HL-60/S4 treated with phorbol 12-myristate 13-acetate at 8.2 ng/mL for 4 days and 3 days (cell line): ENCODE data around the gene KCNQ5.

Source experiments
- in situ Hi-C: fragments of 300-500 bp; cut with MboI; formaldehyde crosslinking; loops from 2 replicates; pipeline ENCODE4 v1.15.0; 2022; ENCODE audit warnings: low sequenced_read_pairs

KCNQ5 gene

DNA sequence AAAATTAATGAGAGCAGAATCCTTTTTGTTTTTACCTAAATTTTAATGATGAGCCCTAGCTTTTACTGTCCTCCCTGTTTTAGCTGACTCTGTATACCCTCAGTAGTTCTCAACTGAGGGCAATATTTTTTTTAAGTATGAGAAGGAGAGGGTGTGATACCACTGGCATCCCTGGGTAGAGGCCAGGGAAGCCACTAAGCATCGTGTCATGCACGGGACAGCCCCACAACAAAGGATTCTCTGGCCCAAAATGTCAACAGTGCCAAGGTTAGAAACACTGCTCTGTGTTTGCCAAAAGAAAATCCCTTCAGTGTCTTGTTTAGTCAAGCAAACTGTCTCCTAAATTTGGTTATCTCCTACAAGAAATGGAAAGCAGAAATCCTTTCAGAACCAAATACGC, 210.4 kb downstream of the KCNQ5 start:
- in situ Hi-C loops: no loop called here

DNA sequence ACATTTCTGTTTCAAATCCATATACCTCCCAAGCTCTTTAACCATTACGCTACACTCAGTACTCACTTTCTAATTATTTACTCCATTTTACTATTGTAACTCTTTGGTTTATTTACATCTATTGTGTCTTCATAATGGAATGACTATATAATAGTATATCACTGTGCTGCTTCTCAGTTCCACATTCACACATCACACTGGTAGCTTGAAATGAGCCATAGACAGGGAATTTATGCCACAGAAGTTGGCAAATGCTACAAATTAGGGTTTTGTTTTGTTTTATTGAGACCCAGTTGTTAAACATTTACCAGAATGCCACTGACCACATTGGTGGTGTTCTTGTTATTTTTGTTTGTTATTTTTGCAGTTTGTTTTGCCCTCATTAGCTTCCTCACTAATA, 213.9 kb downstream of the KCNQ5 start:
- in situ Hi-C loops: no loop called here

DNA sequence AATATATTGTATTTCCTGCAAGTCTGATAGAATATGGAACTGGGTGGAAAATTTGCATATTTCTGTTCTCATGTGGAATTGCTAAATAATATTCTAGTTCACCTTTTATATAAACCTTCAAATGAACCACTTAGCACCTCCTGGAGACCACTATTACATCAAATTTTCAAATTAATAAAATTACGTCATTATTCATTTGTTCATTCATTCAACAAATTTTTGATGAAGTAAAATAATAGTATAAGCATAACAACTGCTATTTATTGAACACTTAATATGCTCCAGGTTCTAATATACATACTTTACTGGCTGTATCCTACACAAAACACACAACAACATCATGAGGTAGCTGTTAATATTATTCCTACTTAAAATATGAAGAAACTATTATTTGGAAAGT, 215.1 kb downstream of the KCNQ5 start:
- in situ Hi-C loops: no loop called here

DNA sequence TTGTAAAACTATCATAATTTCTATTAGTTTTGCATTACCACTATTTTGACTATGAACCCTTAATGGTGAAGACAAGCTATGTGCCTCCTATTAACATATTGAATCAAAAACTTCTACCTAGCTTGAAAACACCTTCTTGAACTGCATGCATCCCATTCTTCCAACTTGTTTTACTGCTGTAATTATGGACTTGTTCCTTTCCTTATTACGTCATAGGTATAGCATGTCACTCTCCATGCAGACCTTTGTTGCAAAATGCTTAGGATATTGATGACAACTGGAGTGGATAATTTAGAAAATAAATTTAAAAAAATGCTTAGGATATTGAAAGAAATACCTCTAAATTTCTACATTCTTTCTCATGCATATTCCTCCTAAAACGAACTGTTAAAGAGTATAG, 219.3 kb downstream of the KCNQ5 start:
- in situ Hi-C loops: no loop called here

DNA sequence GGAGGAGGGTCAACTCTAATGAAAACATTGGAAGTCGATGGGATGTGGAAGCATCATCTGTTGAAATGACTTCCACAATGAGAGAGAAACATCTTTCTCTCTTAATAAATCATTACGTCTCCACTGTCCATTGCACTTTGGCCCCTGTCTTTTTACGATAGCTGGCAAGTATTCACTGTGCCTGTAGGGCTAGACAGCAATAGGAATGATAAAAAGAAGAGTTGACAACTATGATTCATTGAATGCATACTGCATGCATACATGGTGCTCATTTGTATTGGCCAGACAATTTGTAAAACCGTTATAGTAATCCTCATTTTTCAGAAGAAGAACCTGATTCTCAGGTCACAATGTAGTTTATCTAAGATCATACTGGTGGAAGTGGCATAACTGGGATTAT, 220.3 kb downstream of the KCNQ5 start:
- in situ Hi-C loops: no loop called here

DNA sequence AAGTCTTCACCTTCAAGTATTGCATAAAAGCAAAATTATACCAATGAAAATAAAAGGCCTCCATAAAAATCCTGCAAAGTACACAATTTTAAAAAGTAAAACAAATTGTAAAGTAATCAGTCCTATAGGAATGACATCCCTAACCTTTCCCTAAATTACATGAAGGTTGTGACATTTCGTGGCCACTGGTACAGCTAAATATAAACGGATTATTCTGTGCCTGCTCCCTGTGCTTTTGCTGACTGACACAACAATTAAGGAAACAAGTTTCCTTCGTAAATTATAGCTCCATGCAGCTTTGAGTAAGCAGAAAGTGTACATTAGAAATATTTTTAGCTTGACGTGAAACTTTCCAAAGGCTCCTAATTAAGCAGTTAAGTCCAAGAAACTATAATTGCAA, 222.8 kb downstream of the KCNQ5 start:
- in situ Hi-C loops: no loop called here

DNA sequence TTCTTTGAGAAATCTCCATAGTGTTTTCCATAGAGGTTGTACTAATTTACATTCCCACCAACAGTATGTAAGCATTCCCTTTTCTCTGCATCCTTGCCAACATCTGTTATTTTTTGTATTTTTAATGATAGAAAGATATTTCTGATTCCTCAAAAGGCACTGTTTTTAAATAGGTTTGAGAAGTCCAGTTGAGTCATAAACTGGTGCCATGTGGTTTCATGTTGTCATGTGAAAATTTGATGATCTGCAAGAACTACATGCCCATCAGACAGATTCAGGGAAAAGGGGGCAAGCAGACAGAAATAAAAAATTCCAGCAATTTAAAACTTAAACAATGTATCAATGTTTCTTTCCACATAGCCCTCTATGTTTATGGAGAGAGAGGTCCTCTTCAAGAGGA, 227.5 kb downstream of the KCNQ5 start:
- in situ Hi-C loops: no loop called here

DNA sequence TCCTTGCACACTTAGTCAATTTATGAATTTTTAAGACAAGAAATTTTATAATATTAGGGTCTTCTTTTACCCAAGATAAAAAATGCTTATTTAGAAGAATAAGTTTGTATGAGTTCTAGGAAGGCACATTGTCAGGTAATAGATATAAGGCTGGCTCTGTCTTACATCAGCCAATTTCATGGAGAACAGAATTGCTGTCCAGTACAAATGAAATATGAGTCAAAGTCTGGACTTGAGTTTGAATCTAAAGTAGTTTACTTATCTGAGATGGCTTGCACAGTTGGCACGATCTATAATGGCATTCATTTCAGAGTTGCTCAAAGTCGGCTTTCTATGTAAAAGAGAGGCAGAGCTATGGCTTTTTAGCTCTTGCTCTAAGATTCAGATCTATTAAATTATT, 228.2 kb downstream of the KCNQ5 start:
- in situ Hi-C loops: no loop called here

DNA sequence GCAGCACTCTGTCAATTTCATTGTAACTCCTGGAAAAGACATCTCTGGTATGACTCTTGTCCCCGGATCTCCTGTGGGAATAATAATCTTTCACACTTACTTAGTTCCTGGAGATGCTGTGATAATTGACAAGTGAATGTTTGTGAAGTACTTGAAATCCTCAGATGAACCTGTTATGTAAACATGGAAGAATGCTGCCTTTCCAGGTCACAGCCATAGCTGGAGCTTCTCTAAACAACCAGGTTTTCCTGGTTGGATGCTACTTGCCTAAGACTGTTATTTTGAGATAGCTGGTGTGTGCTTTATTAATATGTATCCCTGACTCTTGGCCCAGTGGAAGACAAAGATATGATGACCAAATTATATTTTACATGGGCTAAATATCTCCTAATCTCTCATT, 228.6 kb downstream of the KCNQ5 start:
- in situ Hi-C loops: no loop called here

DNA sequence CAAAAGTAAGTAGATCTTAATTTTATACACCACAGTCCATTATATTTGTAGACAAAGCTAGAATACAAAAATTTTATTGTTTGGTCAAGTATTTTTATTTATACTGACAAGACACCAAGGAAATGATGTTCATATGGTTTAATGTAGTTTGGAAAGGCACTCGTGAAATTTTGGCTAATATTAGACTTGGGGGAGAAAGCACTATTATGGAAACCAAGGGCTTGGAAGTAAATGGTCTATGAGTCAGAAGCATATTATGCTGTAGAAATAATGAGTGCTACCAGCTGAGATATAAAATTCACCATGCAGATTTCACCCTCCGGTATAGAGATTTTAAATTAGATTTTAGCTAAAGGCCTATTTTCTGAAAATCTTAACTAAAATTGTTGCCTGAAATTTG, 233.6 kb downstream of the KCNQ5 start:
- in situ Hi-C loops: no loop called here

DNA sequence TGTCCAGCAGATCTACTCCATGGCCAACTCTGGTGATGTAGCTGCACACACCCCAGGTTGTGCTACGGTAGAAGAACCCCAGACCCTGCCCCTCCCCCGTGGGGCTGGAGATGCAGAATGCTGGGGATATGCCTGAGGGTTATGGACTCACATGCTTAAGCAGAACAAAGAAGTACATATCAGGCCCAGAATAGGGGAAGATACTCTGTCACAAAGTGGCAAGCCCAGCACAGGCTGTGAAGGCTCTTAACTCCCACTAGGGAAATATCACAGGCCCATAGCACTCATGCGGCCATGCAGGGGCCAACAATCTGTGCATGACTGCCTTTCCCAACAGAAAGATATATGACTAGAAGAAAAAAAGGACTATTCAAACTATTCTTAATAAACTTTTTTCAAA, 234.9 kb downstream of the KCNQ5 start:
- in situ Hi-C loops: no loop called here

DNA sequence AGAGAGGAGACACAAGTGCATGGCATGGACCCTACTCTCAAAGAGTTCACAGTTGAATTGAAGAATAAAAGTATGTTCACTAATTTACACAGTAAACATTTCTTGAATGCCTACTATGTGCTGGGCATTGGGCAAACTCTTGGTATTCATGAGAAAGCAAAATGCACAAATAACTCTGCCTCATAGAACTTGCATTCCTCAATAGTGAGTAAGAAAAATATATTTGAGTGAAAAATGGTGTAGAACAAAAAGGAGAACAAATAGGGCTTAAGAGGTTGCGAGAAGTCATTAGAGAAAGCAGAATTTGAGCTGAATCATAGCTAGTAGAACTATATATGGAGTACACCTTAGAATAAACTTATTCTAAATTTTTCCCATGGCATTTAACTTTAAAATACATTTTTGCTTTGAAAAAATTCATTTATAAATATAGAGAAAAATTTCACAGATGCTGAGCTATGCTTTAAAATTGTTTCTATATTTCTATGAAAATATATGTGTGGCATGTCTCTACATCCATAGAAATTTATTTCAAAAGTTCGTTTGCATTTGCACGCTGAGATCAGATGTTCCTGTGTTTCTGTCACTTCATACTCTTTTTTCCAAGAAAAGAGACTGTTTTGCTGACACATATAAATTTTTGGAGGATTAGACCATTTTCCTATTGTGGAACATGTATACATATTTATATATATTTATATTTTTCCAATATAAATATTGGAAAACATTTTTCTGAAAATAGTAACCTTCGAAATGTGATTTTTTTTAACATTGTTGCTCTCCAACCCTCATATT, 236.1 kb downstream of the KCNQ5 start:
- in situ Hi-C loops: no loop called here

DNA sequence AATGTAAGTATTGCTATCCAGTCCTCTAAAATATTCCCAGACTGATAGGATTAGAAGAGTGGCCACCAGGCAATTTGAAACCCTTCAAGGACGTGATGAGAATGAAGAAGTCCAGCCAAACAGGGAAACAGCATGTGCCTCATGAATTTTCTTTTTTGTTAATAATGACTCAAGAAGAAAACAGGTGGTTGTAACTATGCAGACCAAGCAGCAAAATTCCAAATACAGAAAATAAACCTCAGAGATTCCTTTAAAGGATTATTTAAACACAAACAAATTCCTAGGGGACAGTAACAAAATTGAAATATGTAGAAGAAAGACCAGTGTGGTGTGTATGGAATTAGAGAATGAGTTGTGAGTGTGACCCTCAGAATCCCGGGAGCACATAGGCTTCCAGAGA, 239.2 kb downstream of the KCNQ5 start:
- in situ Hi-C loops: no loop called here

DNA sequence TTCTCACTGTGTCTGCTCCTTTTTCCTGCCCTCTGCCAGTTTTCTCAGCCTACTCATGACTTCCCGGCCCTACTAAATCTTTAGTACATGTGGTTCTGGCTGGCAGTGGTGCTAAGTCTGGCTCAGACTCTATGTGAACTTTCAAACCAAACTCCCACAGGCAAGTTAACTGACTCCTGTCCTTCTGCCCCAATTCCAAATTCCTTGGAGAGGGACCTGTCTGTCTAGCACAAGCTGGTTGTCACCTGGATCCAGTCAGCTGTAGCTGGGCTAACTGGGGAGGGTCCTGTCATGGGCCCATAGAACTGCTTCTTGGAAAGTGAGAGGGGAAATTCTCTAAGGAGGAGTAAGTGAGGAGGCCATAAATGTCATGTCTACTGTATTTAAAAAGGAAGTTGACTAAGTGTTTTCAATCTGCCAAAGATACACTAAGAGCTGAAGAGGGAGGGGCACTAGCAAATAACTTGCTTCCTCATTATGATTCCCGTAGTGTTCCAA, 240.1 kb downstream of the KCNQ5 start:
- in situ Hi-C loops: no loop called here

DNA sequence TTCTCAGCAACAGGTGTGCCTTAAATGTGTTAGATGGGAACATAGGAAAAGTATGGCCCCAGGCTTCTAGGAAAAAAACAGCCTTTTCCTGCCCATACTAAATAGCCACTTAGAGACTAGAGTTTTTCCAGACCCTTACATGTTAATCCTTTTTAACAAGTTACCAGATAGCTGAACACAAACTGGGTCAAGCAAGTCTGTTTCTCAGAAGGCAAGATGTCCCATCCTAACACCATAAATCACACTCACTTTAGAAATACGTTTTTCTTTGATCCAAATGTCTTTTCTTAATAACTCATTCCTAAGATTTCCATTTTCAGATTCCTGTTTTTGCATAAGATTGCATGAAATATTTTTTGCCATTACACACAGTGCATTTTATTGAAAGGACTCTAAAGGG, 241.3 kb downstream of the KCNQ5 start:
- in situ Hi-C loops: no loop called here

DNA sequence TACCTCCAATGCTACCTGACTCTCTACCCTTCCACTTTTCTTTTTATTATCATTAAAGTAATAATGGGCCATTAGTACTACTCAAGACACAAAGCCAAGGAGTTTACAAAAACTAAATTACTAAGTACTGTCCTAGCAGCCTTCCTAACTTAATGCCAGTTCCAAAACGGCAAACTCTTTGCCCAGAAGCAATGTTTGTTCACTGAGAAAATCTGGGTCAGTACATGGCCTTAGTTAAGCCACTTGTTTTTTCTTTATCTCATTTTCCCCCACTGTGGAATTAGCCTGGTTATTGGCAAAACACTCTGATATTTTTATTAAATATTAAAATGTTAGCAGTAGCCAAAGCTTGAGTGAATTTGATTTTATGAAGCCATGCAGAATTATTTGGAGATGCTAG, 242.4 kb downstream of the KCNQ5 start:
- in situ Hi-C loops: no loop called here

DNA sequence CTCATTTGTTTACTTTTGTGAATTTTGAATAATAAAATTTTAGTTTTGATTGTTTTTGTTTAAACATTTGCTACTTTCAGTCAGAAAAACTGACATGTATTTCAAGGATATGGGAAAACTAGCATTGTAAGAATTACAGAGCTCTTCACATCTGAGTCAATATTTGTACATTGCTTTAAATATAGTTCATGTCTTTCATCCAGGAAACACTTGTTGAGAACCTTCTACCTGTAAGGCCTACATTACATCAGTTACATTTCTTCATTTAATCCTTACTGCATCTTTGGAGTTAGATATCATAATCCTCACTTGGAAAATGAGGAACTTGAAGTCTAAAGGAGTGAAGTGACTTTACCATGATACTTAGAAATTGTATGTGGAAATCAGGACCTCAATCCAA, 242.9 kb downstream of the KCNQ5 start:
- in situ Hi-C loops: no loop called here

DNA sequence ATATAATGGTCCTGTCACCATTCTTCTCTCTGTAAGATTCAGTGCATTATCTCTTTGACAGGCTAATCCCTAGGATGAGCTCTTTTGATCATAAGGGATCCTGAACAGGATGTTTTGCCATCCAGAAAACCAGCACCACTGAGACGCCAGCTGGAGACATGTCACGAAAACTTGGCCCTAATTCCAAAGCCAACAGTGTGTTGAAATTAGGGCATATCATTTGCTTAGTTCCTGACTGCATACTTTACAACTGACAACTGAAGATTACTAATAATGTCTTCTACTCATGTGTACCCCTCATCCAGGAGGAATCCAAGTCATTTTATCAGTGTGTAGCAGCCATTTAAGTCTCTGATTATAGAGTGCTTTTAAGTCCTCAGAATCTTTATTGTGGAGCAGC, 243.6 kb downstream of the KCNQ5 start:
- in situ Hi-C loops: no loop called here

DNA sequence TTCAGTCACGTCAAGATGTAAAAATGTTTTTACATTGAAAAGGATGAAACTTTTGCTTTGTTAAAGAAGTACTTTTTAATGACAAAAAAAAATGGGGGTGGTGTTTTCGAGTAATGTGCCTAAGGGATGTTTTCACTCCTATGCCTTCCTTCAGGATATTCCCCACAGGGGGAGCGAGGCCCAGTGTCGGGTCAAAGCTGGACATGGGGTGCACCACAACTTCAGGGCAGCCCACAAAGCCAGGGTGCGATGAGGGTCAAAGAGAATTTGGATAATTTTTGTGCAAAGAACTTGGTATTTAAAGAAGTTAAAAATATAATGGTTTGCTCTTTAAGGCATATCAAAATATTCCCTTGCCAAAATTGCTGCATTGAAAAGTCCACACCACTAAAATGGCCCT, 247.8 kb downstream of the KCNQ5 start:
- in situ Hi-C loops: no loop called here

DNA sequence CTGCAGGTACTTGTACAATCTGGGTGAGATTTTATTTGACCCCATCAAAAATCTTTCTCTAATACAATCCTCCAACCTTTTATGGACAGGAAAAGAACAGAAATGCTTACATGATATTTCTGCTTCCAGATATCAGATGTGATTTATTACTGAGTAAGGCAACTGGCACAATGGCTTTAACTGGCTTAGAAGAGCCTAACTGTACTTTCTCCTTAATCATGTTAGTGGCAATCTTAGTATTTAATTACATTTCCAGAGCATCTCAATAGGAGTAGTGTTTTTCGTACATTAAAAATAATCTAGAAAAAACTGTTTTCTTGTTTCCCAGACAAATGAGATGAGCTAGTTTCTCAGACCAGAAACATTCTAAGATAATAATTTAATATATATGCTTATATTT, 251.6 kb downstream of the KCNQ5 start:
- in situ Hi-C loops: no loop called here

DNA sequence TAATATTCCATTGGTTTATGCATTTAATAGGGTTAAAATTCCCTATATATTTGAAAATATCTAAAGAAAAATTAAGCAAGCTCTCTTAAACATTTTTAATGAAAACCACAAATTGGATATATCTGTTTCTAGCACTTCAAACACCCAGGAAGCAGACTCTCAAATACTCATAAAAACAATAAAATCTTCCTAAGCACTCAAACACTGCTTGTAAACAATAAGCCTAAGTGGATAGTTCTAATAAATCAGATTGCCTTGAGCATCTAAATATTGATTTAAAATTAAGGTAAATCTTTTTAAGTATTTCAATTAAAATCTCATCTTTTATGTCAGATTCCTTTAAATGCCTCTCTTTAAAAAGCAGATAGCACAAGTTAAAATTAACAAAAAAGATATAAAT, 254.4 kb downstream of the KCNQ5 start:
- in situ Hi-C loops: no loop called here

DNA sequence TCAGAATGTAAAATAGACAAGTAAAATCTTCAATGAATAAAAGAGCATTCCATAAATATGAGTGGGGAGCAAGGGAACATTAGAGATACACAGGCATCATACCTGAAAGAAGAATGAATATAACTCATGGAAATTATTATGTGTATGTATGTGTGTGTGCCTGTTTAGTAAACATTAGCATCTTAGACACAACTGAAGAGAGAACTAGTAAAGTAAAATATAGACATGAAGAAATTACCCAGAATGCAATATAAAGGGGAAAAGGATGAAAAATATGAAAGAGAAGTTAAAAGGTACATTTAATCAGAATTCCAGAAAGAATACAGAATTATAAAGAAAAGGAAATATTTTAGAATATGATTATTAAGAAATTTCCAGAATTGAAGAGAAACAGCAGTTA, 264.3 kb downstream of the KCNQ5 start:
- in situ Hi-C loops: no loop called here

DNA sequence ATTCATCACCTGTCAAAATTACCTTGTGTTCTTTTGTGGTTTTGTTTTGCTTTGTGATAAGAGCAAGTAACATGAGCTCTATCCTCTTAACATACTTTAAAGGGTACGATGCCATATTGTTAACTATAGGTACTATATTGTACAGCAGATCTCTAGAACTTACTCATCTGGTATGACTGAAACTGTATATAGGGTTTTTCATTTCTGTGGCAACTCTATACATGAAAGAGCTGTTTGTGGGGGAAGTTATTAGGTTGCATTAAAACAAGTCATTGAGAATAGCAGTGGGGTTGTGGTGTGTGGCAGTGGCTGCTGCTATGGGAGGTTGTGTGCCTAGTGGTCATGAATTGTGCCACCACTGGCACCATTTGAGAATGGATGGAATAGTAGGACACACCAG, 268.4 kb downstream of the KCNQ5 start:
- in situ Hi-C loops: no loop called here
